Mucosa of rectum (tissue), 2 donors: ENCODE measurements around the gene PLA2G2C.
"Not testable (repeated sequence)": the region's sequence is repeated elsewhere in the genome, so short reads cannot be mapped to it uniquely, and the experiment has no call there.

Source experiments
- H3K27ac ChIP-seq, 2 donors: one replicate each; pipeline ENCODE4 v1.7.0; 2013; ENCODE audit warnings: inconsistent platforms in 2 of 2, low read depth in 2 of 2, low read length in 2 of 2
- H3K27me3 ChIP-seq, 2 donors: one replicate each; pipeline ENCODE4 v1.7.0; 2013; ENCODE audit warnings: low read length in 2 of 2; ENCODE audit not compliant: control insufficient read depth in 2 of 2, insufficient read depth in 2 of 2
- H3K36me3 ChIP-seq, 2 donors: one replicate each; pipeline ENCODE4 v1.7.0; 2013; ENCODE audit warnings: low read length in 2 of 2; ENCODE audit not compliant: control insufficient read depth in 2 of 2, insufficient read depth in 2 of 2
- H3K4me1 ChIP-seq, 2 donors: one replicate each; pipeline ENCODE4 v1.7.0; 2013; ENCODE audit warnings: low read length in 2 of 2, mild to moderate bottlenecking in 1 of 2; ENCODE audit not compliant: control insufficient read depth in 2 of 2, insufficient read depth in 2 of 2
- H3K4me3 ChIP-seq, 2 donors: one replicate each; pipeline ENCODE4 v1.7.0; 2013; ENCODE audit warnings: low read length in 2 of 2
- H3K9ac ChIP-seq, 2 donors: one replicate each; pipeline ENCODE4 v1.7.0; 2013; ENCODE audit warnings: low read length in 2 of 2, low read depth in 1 of 2, mild to moderate bottlenecking in 1 of 2
- H3K9me3 ChIP-seq, 2 donors: one replicate each; pipeline ENCODE4 v1.7.0; 2013; ENCODE audit warnings: low read length in 2 of 2; ENCODE audit not compliant: control insufficient read depth in 2 of 2
- donor health status: healthy.
- donor health status: Normal muscosa, but diverticular disease.

PLA2G2C gene

GRCh38 chr1:20223551-20224419 lies 37.5 kb upstream of the PLA2G2C start:
- H3K9ac ChIP-seq, result no peak overlapping the region
- no peaks in the 10 kb centered on the region for H3K4me1 ChIP-seq
- H3K27ac ChIP-seq, result no peak overlapping the region
- H3K27me3 ChIP-seq, result peaks cover 0 to 4% of the 10 kb centered on the region in 2 donors
- H3K36me3 ChIP-seq, result no peaks in the 10 kb centered on the region
- H3K4me3 ChIP-seq, result no peak overlapping the region
- H3K9me3 ChIP-seq, result no peaks in the 10 kb centered on the region

GRCh38 chr1:20223106-20223505 lies 36.8 kb upstream of the PLA2G2C start:
- Histone ChIP-seq H3K27ac (no peak overlapping the region), H3K9ac (no peak overlapping the region), H3K9me3 (no peaks in the 10 kb centered on the region), H3K27me3 (no peaks in the 10 kb centered on the region), H3K4me3 (no peak overlapping the region), H3K4me1 (no peaks in the 10 kb centered on the region), H3K36me3 (no peaks in the 10 kb centered on the region)

GRCh38 chr1:20220036-20220435 lies 33.7 kb upstream of the PLA2G2C start:
- Histone ChIP-seq H3K9ac (no peak overlapping the region), H3K9me3 (no peaks in the 10 kb centered on the region), H3K27ac (no peak overlapping the region), H3K4me3 (no peak overlapping the region), H3K4me1 (no peaks in the 10 kb centered on the region), H3K36me3 (no peaks in the 10 kb centered on the region), H3K27me3 (no peaks in the 10 kb centered on the region)

DNA sequence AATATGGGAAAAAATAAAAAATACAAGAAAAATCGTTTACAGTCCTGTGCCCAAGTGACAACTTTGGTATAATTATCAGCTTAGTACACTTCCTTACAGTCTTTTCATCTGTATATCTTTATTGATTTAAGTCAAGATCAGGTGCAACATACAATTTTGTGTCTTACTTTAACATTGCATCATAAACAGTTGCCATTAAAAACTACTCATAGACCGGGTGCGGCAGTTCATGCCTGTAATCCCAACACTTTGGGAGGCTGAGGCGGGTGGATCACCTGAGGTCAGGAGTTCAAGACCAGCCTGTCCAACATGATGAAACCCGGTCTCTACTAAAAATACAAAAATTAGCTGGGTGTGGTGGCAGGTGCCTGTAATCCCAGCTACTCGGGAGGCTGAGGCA lies 32.7 kb upstream of the PLA2G2C start:
- not testable (repeated sequence) for H3K9ac ChIP-seq, H3K4me3 ChIP-seq, H3K27me3 ChIP-seq, H3K9me3 ChIP-seq, H3K36me3 ChIP-seq, H3K27ac ChIP-seq, H3K4me1 ChIP-seq

- H3K36me3 ChIP-seq, result no peaks in the 10 kb centered on the region
- H3K27me3 ChIP-seq, result peaks cover 0 to 2% of the 10 kb centered on the region in 2 donors
- H3K9me3 ChIP-seq, result no peaks in the 10 kb centered on the region
- no peak overlapping the region for H3K9ac ChIP-seq
- H3K27ac ChIP-seq, result no peak overlapping the region
- no peak overlapping the region for H3K4me3 ChIP-seq
- H3K4me1 ChIP-seq, result peaks cover 14% of the 10 kb centered on the region in 2 donors
Measured at GRCh38 chr1:20216574-20216973, 30.3 kb upstream of the PLA2G2C start.

DNA sequence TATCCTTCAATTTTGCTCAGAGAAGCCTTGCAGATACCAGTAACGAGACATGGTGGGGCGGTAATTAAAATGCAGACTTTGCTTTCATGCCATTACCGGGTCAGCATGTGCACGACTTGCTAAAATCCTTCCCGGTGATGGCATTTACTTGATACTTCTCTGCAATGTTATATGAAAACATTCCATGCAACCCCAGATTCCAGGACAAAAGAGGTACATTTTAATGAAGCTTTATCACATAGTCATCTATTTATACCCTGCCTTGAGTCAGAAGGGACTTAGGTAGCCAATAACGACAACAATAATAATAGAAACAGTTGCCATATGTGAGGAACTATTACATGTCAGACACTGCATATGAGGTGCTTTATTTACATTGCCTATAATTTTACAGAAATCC lies 29.4 kb upstream of the PLA2G2C start:
- H3K27ac ChIP-seq, result no peak overlapping the region
- H3K9ac ChIP-seq, result no peak overlapping the region
- H3K4me1 ChIP-seq, result peaks cover 18 to 22% of the 10 kb centered on the region in 2 donors
- no peak overlapping the region for H3K4me3 ChIP-seq
- no peaks in the 10 kb centered on the region for H3K9me3 ChIP-seq
- H3K36me3 ChIP-seq, result no peaks in the 10 kb centered on the region
- H3K27me3 ChIP-seq, result peaks cover 0 to 2% of the 10 kb centered on the region in 2 donors

DNA sequence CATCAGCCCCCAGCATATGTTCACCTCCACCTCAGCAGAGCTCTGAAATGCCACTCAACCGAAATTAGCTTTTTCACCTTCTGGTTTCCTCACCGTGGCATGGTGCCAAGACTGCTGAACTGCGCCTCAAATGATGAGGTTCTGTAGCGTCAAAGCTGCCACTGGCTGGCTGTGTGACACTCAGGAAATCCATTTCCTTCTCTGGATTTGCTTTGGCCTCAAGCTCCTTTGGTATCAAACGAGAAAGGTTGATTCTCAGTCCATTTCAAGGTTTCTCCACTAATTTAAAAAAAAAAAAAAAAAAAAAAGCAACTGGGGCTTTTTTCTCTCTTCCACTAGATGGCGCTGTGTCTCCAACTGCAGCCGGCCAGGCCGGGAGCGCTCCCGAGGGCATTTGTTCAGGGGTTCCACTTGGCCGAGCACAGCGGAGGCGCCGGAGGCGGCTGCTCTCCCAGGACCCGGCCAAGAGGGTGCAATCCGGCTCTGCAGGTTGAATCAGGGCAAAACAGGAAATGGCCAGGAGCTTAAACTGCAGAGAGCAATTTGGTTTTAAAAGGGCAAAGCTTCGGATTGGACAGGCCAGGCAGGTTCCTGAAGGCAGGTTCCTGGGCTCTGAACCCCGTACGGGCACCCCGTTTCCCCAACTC lies 26.5 kb upstream of the PLA2G2C start:
- Histone ChIP-seq H3K9me3 (no peaks in the 10 kb centered on the region), H3K36me3 (no peaks in the 10 kb centered on the region), H3K4me1 (peaks cover 18 to 24% of the 10 kb centered on the region in 2 donors), H3K27me3 (peaks cover 0 to 2% of the 10 kb centered on the region in 2 donors), H3K27ac (peak overlapping the region; percentile 76 to 83), H3K4me3 (peak overlapping the region; percentile 34 to 48), H3K9ac (peak overlapping the region; percentile 57 to 68)

GRCh38 chr1:20212085-20212684 lies 25.9 kb upstream of the PLA2G2C start:
- H3K27ac ChIP-seq, result peak overlapping the region; percentile 76 to 83
- no peaks in the 10 kb centered on the region for H3K9me3 ChIP-seq
- peak overlapping the region in 1 of 2 donors; percentile 34 for H3K4me3 ChIP-seq
- H3K4me1 ChIP-seq, result peaks cover 18 to 24% of the 10 kb centered on the region in 2 donors
- H3K36me3 ChIP-seq, result no peaks in the 10 kb centered on the region
- peaks cover 0 to 2% of the 10 kb centered on the region in 2 donors for H3K27me3 ChIP-seq
- H3K9ac ChIP-seq, result peak overlapping the region in 1 of 2 donors; percentile 58

DNA sequence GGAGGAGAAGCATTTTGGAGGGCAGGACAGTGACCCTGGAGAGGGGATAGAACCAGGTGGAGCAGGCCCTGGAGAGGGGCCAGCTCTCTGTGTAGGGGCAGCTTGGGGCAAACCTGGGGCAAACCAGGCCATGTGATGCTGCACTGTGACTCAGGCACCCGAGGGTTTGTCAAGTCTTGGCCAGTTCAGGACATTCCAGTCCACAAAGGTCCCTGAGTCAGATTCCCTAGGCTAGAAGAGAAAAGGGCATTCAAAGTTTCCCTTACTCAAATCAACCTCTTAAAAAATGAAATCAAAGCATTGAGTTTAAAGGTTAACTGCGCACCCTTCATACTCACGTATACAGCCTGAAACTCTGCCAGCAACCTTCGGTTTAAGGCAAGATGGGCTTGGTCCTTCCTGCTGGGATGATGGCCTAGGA lies 25.2 kb upstream of the PLA2G2C start:
- H3K4me1 ChIP-seq, result peaks cover 18 to 24% of the 10 kb centered on the region in 2 donors
- H3K36me3 ChIP-seq, result no peaks in the 10 kb centered on the region
- peak overlapping the region; percentile 76 to 83 for H3K27ac ChIP-seq
- no peaks in the 10 kb centered on the region for H3K9me3 ChIP-seq
- peaks cover 0 to 2% of the 10 kb centered on the region in 2 donors for H3K27me3 ChIP-seq
- H3K9ac ChIP-seq, result peak overlapping the region in 1 of 2 donors; percentile 58
- H3K4me3 ChIP-seq, result no peak overlapping the region
